H1 (cell line): Measurements from ENCODE around the gene UBP1. TPM values are rescaled to one million over a fixed set of nuclear protein-coding genes. Genes with fewer than 3 reads are reported as not detected.

ENCODE experiments used
- polyA plus RNA-seq, 7 experiments: library from polyadenylated mRNA; depleted of rRNA in 3 of 7; stranded (reverse) in 5 of 7; unstranded in 2 of 7; fragments of >200 nt in 5 of 7; fragments of 200-250 nt in 2 of 7; gene quantifications; 1 replicate in 5 of 7; 2 replicates in 1 of 7; 4 replicates in 1 of 7; pipeline versions ENCODE4 v1.2.1 to v1.2.3, GENCODE V29; 2011 to 2013; ENCODE audit warnings: missing spikeins in 2 of 7, mixed read lengths in 2 of 7
- total RNA-seq: library from RNA; stranded (reverse); fragmentation: NEBNext Ultra II Directional; extraction: Animal tissue kit (Norgen Biotek cat#: 25700); gene quantifications from 2 replicates; pipeline ENCODE4 v1.2.1, GENCODE V29; 2021
- TF ChIP-seq, protein P1 (sequence below): IDR thresholded peaks from 2 replicates; pipeline ENCODE4 v1.6.1; 2011; ENCODE audit warnings: low read length, improper control_type of control experiment

Gene UBP1
- total and polyA plus RNA-seq, 2 of the 8 experiments (the other 6 are each of a cell fraction or from before 2014, with no cell fraction given) = 47.3 to 71.9 TPM

DNA sequence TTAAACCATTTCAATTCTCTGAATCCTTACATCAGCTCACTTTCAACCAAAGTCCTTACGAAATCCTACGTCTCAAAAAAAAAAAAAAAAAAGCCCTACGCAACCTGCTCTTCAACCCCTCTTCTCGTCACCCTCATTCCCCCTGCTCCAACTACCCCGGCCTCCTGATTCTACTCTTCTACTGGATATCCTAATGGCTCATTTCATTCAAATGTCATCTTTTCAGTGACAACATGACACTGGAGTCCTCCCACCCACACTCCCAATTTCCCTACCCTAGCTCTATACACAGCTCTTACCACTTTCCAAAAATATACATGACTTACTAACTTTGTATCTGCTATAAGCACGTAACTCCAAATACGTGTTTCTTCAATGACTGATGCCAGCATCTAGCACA lies 11.5 kb downstream of the UBP1 start (continued):
- TF ChIP-seq, protein P1, sequence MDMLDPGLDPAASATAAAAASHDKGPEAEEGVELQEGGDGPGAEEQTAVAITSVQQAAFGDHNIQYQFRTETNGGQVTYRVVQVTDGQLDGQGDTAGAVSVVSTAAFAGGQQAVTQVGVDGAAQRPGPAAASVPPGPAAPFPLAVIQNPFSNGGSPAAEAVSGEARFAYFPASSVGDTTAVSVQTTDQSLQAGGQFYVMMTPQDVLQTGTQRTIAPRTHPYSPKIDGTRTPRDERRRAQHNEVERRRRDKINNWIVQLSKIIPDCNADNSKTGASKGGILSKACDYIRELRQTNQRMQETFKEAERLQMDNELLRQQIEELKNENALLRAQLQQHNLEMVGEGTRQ = no peak
